HEK293 (cell line): ENCODE measurements around the gene PAK4.

Source experiments
- GLIS2 ChIP-seq: fragments of 450-650 bp; formaldehyde crosslinking; IDR thresholded peaks from 2 replicates; pipeline ENCODE4 v1.5.1; 2016; ENCODE audit warnings: missing biosample characterization, missing genetic modification characterization
- ZEB2 ChIP-seq: fragments of 450-650 bp; formaldehyde crosslinking; IDR thresholded peaks from 2 replicates; pipeline ENCODE4 v1.5.1; 2016; ENCODE audit warnings: missing biosample characterization, missing genetic modification characterization
- ZNF335 ChIP-seq: fragments of 450-650 bp; formaldehyde crosslinking; conservative IDR thresholded peaks from 2 replicates; pipeline ENCODE4 v1.5.1; 2016; ENCODE audit warnings: missing biosample characterization, missing genetic modification characterization
- ZNF623 ChIP-seq: fragments of 450-650 bp; formaldehyde crosslinking; IDR thresholded peaks from 2 replicates; pipeline ENCODE4 v1.5.1; 2016; ENCODE audit warnings: missing biosample characterization, missing genetic modification characterization
- ZNF747 ChIP-seq: fragments of 450-650 bp; formaldehyde crosslinking; IDR thresholded peaks from 2 replicates; pipeline ENCODE4 v1.5.1; 2016; ENCODE audit warnings: missing biosample characterization, missing genetic modification characterization
- ZNF768 ChIP-seq: fragments of 450-650 bp; formaldehyde crosslinking; IDR thresholded peaks from 2 replicates; pipeline ENCODE4 v1.5.1; 2018; ENCODE audit warnings: missing biosample characterization, mild to moderate bottlenecking, missing genetic modification characterization
- TF ChIP-seq, protein P1 (sequence below): fragments of 450-650 bp; formaldehyde crosslinking; IDR thresholded peaks from 2 replicates; pipeline ENCODE4 v1.5.1; 2016; ENCODE audit warnings: missing biosample characterization, missing genetic modification characterization
- TF ChIP-seq, protein P2 (sequence below): fragments of 450-650 bp; formaldehyde crosslinking; IDR thresholded peaks from 2 replicates; pipeline ENCODE4 v1.5.1; 2016; ENCODE audit warnings: missing biosample characterization, missing genetic modification characterization
- TF ChIP-seq, protein P3 (sequence below): fragments of 450-650 bp; formaldehyde crosslinking; IDR thresholded peaks from 2 replicates; pipeline ENCODE4 v1.5.1; 2016; ENCODE audit warnings: missing biosample characterization, missing genetic modification characterization

- TF ChIP-seq, protein P1, sequence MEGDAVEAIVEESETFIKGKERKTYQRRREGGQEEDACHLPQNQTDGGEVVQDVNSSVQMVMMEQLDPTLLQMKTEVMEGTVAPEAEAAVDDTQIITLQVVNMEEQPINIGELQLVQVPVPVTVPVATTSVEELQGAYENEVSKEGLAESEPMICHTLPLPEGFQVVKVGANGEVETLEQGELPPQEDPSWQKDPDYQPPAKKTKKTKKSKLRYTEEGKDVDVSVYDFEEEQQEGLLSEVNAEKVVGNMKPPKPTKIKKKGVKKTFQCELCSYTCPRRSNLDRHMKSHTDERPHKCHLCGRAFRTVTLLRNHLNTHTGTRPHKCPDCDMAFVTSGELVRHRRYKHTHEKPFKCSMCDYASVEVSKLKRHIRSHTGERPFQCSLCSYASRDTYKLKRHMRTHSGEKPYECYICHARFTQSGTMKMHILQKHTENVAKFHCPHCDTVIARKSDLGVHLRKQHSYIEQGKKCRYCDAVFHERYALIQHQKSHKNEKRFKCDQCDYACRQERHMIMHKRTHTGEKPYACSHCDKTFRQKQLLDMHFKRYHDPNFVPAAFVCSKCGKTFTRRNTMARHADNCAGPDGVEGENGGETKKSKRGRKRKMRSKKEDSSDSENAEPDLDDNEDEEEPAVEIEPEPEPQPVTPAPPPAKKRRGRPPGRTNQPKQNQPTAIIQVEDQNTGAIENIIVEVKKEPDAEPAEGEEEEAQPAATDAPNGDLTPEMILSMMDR (tag by site-specific recombination): no peak
- TF ChIP-seq ZEB2 (tag by site-specific recombination): no peak
- TF ChIP-seq ZNF335: no peak
- no peak for TF ChIP-seq GLIS2 (tag by site-specific recombination)
- TF ChIP-seq, protein P2, sequence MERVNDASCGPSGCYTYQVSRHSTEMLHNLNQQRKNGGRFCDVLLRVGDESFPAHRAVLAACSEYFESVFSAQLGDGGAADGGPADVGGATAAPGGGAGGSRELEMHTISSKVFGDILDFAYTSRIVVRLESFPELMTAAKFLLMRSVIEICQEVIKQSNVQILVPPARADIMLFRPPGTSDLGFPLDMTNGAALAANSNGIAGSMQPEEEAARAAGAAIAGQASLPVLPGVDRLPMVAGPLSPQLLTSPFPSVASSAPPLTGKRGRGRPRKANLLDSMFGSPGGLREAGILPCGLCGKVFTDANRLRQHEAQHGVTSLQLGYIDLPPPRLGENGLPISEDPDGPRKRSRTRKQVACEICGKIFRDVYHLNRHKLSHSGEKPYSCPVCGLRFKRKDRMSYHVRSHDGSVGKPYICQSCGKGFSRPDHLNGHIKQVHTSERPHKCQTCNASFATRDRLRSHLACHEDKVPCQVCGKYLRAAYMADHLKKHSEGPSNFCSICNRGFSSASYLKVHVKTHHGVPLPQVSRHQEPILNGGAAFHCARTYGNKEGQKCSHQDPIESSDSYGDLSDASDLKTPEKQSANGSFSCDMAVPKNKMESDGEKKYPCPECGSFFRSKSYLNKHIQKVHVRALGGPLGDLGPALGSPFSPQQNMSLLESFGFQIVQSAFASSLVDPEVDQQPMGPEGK (tag by site-specific recombination): no peak
- TF ChIP-seq ZNF623 (tag by site-specific recombination): no peak
- no peak for TF ChIP-seq ZNF747 (tag by site-specific recombination)
- TF ChIP-seq ZNF768 (tag by site-specific recombination): no peak
- TF ChIP-seq, protein P3, sequence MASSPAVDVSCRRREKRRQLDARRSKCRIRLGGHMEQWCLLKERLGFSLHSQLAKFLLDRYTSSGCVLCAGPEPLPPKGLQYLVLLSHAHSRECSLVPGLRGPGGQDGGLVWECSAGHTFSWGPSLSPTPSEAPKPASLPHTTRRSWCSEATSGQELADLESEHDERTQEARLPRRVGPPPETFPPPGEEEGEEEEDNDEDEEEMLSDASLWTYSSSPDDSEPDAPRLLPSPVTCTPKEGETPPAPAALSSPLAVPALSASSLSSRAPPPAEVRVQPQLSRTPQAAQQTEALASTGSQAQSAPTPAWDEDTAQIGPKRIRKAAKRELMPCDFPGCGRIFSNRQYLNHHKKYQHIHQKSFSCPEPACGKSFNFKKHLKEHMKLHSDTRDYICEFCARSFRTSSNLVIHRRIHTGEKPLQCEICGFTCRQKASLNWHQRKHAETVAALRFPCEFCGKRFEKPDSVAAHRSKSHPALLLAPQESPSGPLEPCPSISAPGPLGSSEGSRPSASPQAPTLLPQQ: no peak
These were observed 15.0 kb downstream of the PAK4 start for GRCh38 chr19:39140594-39140993.
